ENCODE data around the gene SELENOF.

SELENOF gene

DNA sequence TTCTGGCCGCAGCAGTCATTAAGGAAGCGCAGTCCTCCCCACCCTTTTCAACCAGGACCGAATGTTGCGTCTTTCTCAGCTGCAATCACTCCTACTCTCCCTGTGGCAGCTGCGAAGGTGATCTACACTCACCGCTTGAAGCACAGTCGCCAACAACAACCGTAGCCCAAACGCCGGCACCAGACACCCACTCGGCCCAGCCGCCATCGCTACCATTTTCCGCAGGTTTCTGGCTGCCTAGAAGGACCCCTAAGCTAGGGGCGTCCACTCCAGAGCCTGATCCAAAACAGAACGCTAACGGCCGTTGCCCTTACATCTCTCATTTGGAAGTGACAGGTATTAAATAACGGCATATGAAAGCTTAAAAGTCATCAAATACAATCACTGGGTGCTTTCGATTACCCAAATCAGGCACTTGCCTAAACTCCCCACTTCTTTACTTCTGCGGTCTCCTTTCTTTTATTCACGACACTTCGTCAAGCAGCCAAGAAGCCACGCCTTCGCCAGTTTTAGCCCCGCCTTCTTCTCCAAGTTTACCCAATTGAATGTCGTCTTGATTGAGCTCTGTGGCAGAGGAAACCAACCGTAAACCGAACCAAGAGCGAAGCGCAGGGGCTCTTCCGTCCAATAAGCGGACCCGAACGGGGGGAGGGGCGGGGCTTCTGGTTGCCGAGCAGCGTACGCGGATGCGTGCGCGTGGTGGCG, at the start of gene SELENOF:
Gene SELENOF, minus strand, starts transcription at position 231 of the 705 bp plus-strand sequence. Its CDS starts 15 bp downstream, at position 216.
- peak; percentile 98 to 99 for DNase-seq (ENCODE audit: low read depth in 2 of 2)

DNA sequence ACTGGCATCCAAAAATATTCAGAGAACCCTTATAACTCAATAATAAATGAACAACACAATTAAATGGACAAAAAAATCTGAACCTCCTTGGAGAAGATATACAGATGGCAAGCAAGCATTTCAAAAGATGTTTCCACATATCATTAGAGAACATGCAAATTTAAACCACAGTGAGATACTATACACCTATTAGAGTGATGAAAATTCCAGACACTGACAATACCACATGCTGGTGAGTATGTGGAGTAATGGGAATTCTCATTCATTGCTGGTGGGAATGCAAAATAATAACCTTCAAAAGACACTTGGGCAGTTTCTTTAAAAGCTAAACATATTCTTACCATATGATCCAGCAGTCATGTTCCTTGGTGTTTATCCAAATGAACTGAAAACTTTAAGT, 46.6 kb upstream of the SELENOF start:
- no peak for DNase-seq (ENCODE audit: low read depth in 2 of 2)

GRCh38 chr1:86957221-86957620, 43.3 kb upstream of the SELENOF start:
- no peak for DNase-seq (ENCODE audit: low read depth in 2 of 2)

DNA sequence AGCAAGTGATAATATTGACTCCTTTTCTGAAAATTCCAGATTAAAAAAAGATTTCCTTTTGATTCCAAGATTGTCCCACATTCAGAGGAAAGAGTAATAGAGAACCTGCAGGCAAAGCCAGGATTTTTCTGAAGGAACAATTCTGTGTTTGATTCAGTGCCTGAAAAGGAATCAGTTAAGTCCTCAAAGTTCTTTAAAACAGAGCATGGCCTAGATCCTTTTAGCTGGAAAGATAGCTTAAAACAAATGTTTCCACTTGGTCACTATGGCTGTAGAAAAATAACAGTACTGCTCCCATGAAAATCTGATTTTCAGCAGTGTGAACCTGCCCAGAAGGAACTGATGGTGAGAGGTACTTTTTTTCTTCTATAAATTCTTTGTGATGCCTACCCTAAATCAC, 42.3 kb upstream of the SELENOF start:
- DNase-seq (ENCODE audit: low read depth in 2 of 2): no peak

DNA sequence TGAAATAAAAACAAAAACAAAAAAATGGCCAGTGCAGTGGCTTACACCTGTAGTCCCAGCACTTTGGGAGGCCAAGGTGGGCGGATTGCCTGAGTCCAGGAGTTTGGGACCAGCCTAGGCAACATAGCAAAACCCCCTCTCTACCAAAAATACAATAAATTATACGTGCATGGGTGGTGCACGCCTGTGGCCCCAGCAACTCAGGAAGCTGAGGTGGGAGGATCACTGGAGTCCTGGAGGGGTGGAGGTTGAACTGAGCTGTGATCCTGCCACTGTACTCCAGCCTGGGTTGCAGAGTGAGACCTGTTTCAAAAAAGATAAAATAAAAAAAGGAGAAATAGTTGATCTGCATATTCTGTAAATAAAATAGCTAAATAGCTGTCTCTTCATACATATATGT, 41.8 kb upstream of the SELENOF start:
- DNase-seq (ENCODE audit: low read depth in 2 of 2): no peak

DNA sequence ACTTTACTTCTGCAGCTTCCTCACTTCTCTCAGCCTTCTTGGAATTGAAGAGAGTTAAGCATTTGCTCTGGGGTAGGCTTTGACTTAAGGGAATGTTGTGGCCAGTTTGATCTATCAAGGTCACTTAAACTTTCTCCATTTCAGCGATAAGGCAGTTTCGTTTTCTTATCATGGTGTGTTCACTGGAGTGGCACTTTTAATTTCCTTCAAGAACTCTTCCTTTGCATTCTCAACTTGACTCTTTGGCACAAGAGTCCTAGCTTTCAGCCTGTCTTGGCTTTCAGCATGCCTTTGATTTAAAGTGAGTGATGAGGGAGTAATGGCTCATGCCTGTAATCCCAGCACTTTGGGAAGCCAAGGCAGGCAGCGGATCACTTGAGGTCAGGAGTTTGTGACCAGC, 39.2 kb upstream of the SELENOF start:
- DNase-seq (ENCODE audit: low read depth in 2 of 2): no peak

- no peak for DNase-seq (ENCODE audit: low read depth in 2 of 2)
Measured at GRCh38 chr1:86951430-86951829, 37.5 kb upstream of the SELENOF start.

- DNase-seq (ENCODE audit: low read depth in 2 of 2): no peak
Measured at GRCh38 chr1:86950712-86951419, 36.9 kb upstream of the SELENOF start.

DNA sequence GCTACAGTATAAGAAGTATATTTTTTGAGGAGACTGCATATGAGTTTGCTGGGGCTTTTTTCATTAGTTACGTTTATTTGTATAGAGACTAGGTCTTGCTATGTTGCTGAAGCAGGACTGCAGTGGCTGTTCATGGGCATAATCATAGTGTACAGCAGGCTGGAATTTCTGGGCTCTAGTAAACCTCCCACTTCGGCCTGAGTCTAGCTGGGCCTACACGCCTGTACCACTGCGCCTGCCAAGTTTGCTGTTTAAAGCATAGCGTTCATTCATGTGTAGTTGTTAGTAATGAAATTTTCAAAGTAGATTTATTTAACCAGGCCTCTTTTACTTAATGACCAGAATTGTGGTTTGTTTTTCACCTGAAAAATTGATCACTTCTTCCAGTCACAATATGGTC, 34.3 kb upstream of the SELENOF start:
- DNase-seq (ENCODE audit: low read depth in 2 of 2): no peak

GRCh38 chr1:86942743-86943142, 28.8 kb upstream of the SELENOF start:
- no peak for DNase-seq (ENCODE audit: low read depth in 2 of 2)

GRCh38 chr1:86942042-86942441, 28.1 kb upstream of the SELENOF start:
- DNase-seq (ENCODE audit: low read depth in 2 of 2): no peak

- DNase-seq (ENCODE audit: low read depth in 2 of 2): no peak
Measured at GRCh38 chr1:86940599-86940998, 26.7 kb upstream of the SELENOF start.

GRCh38 chr1:86939406-86939805, 25.5 kb upstream of the SELENOF start:
- no peak for DNase-seq (ENCODE audit: low read depth in 2 of 2)

- DNase-seq (ENCODE audit: low read depth in 2 of 2): no peak
Measured at GRCh38 chr1:86938855-86939254, 24.9 kb upstream of the SELENOF start.

GRCh38 chr1:86938450-86938849, 24.5 kb upstream of the SELENOF start:
- DNase-seq (ENCODE audit: low read depth in 2 of 2): no peak

DNA sequence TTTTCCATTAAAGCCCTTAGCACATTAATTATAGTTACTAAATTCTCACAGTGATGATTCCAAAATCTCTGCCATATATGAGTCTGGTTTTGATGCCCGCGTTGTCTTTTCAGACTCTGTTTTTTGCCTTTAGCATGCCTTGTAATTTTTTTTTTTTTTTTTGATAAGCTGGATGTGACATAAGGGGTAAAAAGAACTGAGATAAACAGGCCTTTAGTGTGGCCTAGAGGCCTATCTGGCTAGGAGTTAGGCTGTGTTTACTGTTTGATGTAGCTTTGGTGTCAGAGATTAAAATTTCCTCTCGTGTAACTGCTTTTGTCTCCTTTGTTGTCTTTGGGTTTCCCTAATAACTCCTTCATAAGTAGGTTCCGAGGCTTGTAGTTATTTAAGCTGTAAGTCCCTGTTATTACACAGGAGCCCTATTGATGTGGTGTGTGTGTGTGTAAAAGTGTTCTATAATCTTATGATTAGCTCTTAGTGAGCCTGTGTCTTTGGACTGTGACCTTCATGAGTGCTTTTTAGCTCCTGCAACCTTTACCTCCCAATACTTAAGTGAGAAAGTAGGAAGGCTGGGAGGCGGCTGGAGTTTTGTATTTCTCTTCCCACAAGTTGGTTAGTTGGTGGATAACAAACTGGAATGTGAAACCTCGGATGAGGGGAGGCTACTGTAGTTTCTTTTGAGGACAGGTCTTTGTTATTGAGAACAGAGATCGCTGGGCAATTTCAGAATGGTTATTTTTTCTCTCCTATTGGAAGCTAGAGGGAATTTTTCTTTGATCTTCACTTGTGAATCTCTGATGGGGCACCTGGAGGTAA, 19.8 kb upstream of the SELENOF start:
- DNase-seq (ENCODE audit: low read depth in 2 of 2): no peak

- no peak for DNase-seq (ENCODE audit: low read depth in 2 of 2)
Measured at GRCh38 chr1:86933051-86933450, 19.1 kb upstream of the SELENOF start.

DNA sequence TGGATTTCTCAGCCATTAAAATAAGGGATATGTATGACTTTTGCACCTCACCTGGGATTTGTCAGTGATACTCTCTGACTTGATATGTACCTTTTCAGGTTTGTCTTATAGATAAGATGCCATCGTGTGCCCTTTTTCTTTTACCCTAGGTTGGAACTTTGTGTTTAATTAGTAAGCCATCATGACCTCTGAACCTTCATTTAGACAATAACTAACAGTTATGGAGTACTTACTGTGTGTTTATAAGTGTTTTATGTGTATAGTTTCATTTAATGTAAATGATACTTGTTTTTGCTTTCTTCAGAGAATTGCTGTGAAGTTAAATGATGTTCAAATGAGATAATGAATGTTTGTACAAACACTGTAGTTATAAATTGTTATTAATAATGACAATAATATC, 14.9 kb upstream of the SELENOF start:
- no peak for DNase-seq (ENCODE audit: low read depth in 2 of 2)

- DNase-seq (ENCODE audit: low read depth in 2 of 2): no peak
Measured at GRCh38 chr1:86926883-86927282, 13.0 kb upstream of the SELENOF start.

DNA sequence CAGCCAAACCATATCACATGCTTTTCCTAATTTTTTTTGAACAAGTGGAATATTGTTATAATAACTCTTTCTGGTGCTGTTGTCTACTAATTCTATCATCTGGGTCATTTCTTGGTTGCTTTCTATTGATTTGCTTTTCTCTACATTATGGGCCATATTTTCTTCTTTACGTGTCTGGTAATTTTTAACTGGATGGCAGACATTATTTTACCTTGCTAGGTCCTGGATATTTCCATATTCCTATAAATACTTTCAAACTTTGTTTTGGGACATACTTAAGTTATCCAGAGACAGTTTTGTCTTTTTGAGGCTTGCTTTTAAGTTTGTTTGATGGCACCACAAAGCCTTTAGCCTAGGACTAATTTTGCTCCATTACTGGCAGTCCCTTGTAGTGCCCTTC, 11.8 kb upstream of the SELENOF start:
- DNase-seq (ENCODE audit: low read depth in 2 of 2): no peak

GRCh38 chr1:86924324-86924960, 10.5 kb upstream of the SELENOF start:
- no peak for DNase-seq (ENCODE audit: low read depth in 2 of 2)

DNA sequence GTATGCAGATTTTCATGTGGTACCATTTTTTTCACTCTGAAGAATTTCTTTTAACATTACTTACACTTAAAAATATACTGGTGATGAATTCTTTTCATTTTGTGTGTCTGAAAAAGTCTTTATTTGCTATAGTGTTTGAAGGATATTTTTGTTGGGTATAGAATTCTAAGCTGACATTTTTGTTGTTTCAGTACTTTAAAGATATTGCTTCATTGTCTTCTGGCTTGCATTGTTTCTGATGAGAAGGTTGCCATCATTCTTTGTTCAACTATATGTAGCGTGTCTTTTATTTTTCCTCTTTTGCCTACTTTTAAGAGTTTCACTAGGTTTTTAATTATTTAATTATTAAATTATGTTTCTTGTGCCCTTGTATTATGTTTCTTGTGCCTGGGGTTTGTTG, 8.5 kb upstream of the SELENOF start:
- DNase-seq (ENCODE audit: low read depth in 2 of 2): no peak
